K562 (cell line): ENCODE measurements around the gene ATP6V1G2. TPM values are rescaled to one million over a fixed set of nuclear protein-coding genes. Genes with fewer than 3 reads are reported as not detected.

ENCODE experiments used
- ARID2 ChIP-seq: fragments of 450-650 bp; IDR thresholded peaks from 2 replicates; pipeline ENCODE4 v1.6.1; 2017; ENCODE audit warnings: antibody characterized with exemption, mild to moderate bottlenecking
- BACH1 ChIP-seq: fragments of 200-800 bp; sonication (Bioruptor generic); IDR thresholded peaks from 2 replicates; pipeline ENCODE4 v1.6.1; 2016; ENCODE audit warnings: missing genetic modification characterization, missing compliant biosample characterization
- CHD2 ChIP-seq: IDR thresholded peaks from 2 replicates; pipeline ENCODE4 v1.6.1; 2011; ENCODE audit warnings: low read depth, low read length
- EHMT2 ChIP-seq: fragments of 450-650 bp; IDR thresholded peaks from 2 replicates; pipeline ENCODE4 v1.6.1; 2018; ENCODE audit warnings: antibody characterized with exemption
- EP400 ChIP-seq: fragments of 450-650 bp; IDR thresholded peaks from 2 replicates; pipeline ENCODE4 v1.6.1; 2017; ENCODE audit warnings: antibody characterized with exemption, mild to moderate bottlenecking, moderate library complexity
- FOSL1 ChIP-seq: fragments of 200-800 bp; sonication (Bioruptor generic); conservative IDR thresholded peaks from 2 replicates; pipeline ENCODE4 v1.6.1; 2016; ENCODE audit warnings: missing genetic modification characterization, missing compliant biosample characterization
- MECOM ChIP-seq: fragments of 250-450 bp; sonication (Bioruptor Pico); IDR thresholded peaks from 2 replicates; pipeline ENCODE4 v1.8.0; 2022; ENCODE audit warnings: inconsistent platforms
- PURB ChIP-seq: sonication (generic); formaldehyde crosslinking; IDR thresholded peaks from 2 replicates; pipeline ENCODE4 v1.9.0; 2021; ENCODE audit warnings: low read depth, mild to moderate bottlenecking, missing genetic modification reagents
- SPI1 ChIP-seq: IDR thresholded peaks from 2 replicates; pipeline ENCODE4 v1.6.1; 2011; ENCODE audit warnings: low read depth, low read length, control low read depth, borderline replicate concordance
- TAL1 ChIP-seq: fragments of 450-650 bp; IDR thresholded peaks from 2 replicates; pipeline ENCODE4 v1.6.1; 2016; ENCODE audit warnings: mild to moderate bottlenecking
- TARDBP ChIP-seq: fragments of 450-650 bp; IDR thresholded peaks from 2 replicates; pipeline ENCODE4 v1.6.1; 2016
- XRCC3 ChIP-seq: fragments of 450-650 bp; IDR thresholded peaks from 2 replicates; pipeline ENCODE4 v1.6.1; 2017; ENCODE audit warnings: mild to moderate bottlenecking, moderate library complexity
- ZNF197 ChIP-seq: fragments of 200-800 bp; sonication (Bioruptor generic); IDR thresholded peaks from 2 replicates; pipeline ENCODE4 v1.6.1; 2016; ENCODE audit warnings: low read depth, missing genetic modification characterization, missing compliant biosample characterization
- ZNF3 ChIP-seq: fragments of 250-450 bp; sonication (Bioruptor Pico); IDR thresholded peaks from 2 replicates; pipeline ENCODE4 v1.5.0; 2021; ENCODE audit warnings: mild to moderate bottlenecking, moderate library complexity
- ZNF699 ChIP-seq: fragments of 250-450 bp; sonication (Bioruptor Pico); IDR thresholded peaks from 2 replicates; pipeline ENCODE4 v1.8.0; 2021; ENCODE audit warnings: mild to moderate bottlenecking, moderate library complexity; ENCODE audit not compliant: insufficient replicate concordance
- polyA plus RNA-seq, 8 experiments: library from polyadenylated mRNA; depleted of rRNA in 4 of 8; stranded (reverse) in 5 of 8; unstranded in 3 of 8; fragments of >200 nt; fragmentation: Nextera tagmentation in 2 of 8; fragmentation: Illumina TruSeq in 1 of 8; extraction: Ambion mirVana in 2 of 8; extraction: Trizol in 1 of 8; gene quantifications; 2 replicates each; pipeline versions ENCODE4 v1.2.1 to v1.2.3, GENCODE V29; 2011 to 2014; ENCODE audit warnings: inconsistent platforms in 1 of 8, missing spikeins in 1 of 8
- total RNA-seq, 7 experiments: library from RNA; depleted of rRNA in 6 of 7; stranded (reverse); fragments of >200 nt in 6 of 7; fragmentation: Illumina TruSeq in 2 of 7; extraction: Trizol in 2 of 7; gene quantifications; 2 replicates each; pipeline versions ENCODE4 v1.2.1 to v1.2.3, GENCODE V29; 2011 to 2021; ENCODE audit warnings: low replicate concordance in 1 of 7
- TF ChIP-seq, protein P1 (sequence below): fragments of 200-600 bp; sonication (generic); IDR thresholded peaks from one replicate; pipeline ENCODE4 v1.6.1; 2012; ENCODE audit warnings: mild to moderate bottlenecking, low read depth, low read length, inconsistent platforms
- TF ChIP-seq, protein P2 (sequence below): IDR thresholded peaks from 2 replicates; pipeline ENCODE4 v1.6.1; 2016; ENCODE audit warnings: missing genetic modification characterization, missing compliant biosample characterization

ATP6V1G2 gene
- total and polyA plus RNA-seq, 9 of the 15 experiments (the other 6 are each of a cell fraction or from before 2014, with no cell fraction given): 0.14 to 1.5 (median 0.33) TPM

DNA sequence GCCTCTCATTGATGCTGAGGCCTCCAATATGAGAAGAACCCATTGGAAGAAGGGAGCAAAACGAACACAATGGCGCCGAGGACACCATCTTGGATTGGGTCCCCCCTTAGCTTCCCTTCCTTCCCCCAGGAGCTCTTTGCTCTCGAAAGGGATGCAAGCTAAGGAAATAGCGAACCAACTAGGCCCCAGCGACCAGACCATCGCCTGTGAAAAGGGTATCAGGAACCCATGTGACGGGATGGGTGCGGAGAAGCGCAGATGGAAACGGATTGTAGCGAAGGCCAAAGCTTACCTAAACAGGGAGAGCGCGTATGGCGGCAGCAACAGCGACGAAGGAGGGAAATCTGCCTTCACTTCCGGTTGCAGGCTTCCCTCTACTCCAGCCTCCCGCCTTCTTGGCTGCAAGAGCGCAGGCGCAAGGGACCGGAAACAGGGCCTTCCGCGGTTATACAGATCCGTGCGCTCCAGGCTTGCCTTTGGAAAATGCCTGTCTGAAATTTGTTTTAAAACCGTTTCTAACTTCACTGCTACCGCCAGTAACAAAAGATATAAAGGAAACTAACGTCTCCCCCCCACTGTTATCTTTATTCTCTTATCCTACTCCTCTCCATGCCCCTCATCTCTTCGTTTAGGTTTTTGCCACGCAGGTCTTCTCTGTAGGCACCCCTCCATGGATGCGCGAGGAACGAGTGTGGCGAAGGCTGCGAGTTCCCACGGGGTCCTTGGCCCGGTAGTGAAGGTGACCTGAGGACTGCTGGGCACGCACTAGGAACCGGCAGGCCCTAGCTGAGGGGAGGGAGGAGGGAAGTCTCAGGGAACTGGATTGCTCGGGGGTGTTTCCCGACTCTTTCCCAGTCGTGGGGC is 4.5 kb downstream of the ATP6V1G2 start, which contains the start of gene DDX39B (continued):
- TF ChIP-seq, protein P1, sequence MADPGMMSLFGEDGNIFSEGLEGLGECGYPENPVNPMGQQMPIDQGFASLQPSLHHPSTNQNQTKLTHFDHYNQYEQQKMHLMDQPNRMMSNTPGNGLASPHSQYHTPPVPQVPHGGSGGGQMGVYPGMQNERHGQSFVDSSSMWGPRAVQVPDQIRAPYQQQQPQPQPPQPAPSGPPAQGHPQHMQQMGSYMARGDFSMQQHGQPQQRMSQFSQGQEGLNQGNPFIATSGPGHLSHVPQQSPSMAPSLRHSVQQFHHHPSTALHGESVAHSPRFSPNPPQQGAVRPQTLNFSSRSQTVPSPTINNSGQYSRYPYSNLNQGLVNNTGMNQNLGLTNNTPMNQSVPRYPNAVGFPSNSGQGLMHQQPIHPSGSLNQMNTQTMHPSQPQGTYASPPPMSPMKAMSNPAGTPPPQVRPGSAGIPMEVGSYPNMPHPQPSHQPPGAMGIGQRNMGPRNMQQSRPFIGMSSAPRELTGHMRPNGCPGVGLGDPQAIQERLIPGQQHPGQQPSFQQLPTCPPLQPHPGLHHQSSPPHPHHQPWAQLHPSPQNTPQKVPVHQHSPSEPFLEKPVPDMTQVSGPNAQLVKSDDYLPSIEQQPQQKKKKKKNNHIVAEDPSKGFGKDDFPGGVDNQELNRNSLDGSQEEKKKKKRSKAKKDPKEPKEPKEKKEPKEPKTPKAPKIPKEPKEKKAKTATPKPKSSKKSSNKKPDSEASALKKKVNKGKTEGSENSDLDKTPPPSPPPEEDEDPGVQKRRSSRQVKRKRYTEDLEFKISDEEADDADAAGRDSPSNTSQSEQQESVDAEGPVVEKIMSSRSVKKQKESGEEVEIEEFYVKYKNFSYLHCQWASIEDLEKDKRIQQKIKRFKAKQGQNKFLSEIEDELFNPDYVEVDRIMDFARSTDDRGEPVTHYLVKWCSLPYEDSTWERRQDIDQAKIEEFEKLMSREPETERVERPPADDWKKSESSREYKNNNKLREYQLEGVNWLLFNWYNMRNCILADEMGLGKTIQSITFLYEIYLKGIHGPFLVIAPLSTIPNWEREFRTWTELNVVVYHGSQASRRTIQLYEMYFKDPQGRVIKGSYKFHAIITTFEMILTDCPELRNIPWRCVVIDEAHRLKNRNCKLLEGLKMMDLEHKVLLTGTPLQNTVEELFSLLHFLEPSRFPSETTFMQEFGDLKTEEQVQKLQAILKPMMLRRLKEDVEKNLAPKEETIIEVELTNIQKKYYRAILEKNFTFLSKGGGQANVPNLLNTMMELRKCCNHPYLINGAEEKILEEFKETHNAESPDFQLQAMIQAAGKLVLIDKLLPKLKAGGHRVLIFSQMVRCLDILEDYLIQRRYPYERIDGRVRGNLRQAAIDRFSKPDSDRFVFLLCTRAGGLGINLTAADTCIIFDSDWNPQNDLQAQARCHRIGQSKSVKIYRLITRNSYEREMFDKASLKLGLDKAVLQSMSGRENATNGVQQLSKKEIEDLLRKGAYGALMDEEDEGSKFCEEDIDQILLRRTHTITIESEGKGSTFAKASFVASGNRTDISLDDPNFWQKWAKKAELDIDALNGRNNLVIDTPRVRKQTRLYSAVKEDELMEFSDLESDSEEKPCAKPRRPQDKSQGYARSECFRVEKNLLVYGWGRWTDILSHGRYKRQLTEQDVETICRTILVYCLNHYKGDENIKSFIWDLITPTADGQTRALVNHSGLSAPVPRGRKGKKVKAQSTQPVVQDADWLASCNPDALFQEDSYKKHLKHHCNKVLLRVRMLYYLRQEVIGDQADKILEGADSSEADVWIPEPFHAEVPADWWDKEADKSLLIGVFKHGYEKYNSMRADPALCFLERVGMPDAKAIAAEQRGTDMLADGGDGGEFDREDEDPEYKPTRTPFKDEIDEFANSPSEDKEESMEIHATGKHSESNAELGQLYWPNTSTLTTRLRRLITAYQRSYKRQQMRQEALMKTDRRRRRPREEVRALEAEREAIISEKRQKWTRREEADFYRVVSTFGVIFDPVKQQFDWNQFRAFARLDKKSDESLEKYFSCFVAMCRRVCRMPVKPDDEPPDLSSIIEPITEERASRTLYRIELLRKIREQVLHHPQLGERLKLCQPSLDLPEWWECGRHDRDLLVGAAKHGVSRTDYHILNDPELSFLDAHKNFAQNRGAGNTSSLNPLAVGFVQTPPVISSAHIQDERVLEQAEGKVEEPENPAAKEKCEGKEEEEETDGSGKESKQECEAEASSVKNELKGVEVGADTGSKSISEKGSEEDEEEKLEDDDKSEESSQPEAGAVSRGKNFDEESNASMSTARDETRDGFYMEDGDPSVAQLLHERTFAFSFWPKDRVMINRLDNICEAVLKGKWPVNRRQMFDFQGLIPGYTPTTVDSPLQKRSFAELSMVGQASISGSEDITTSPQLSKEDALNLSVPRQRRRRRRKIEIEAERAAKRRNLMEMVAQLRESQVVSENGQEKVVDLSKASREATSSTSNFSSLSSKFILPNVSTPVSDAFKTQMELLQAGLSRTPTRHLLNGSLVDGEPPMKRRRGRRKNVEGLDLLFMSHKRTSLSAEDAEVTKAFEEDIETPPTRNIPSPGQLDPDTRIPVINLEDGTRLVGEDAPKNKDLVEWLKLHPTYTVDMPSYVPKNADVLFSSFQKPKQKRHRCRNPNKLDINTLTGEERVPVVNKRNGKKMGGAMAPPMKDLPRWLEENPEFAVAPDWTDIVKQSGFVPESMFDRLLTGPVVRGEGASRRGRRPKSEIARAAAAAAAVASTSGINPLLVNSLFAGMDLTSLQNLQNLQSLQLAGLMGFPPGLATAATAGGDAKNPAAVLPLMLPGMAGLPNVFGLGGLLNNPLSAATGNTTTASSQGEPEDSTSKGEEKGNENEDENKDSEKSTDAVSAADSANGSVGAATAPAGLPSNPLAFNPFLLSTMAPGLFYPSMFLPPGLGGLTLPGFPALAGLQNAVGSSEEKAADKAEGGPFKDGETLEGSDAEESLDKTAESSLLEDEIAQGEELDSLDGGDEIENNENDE: no peak
- TF ChIP-seq ZNF3 (CRISPR knock-in tag) (no peak), PURB (CRISPR knock-in tag) (no peak), TAL1 (peak; percentile 54), ZNF699 (CRISPR knock-in tag) (no peak), SPI1 (peak; percentile 65; the same call in 1 of the 2 replicates), MECOM (CRISPR knock-in tag) (no peak), EP400 (peak; percentile 100), TARDBP (peak; percentile 97), EHMT2 (peak; percentile 58; the same call in 1 of the 2 replicates), BACH1 (tag) (no peak), FOSL1 (tag) (no peak), ARID2 (no peak), ZNF197 (CRISPR knock-in tag) (peak; percentile 84; the same call in 1 of the 2 replicates), XRCC3 (no peak), CHD2 (peak; percentile 9; the same call in 1 of the 2 replicates)
- TF ChIP-seq, protein P2, sequence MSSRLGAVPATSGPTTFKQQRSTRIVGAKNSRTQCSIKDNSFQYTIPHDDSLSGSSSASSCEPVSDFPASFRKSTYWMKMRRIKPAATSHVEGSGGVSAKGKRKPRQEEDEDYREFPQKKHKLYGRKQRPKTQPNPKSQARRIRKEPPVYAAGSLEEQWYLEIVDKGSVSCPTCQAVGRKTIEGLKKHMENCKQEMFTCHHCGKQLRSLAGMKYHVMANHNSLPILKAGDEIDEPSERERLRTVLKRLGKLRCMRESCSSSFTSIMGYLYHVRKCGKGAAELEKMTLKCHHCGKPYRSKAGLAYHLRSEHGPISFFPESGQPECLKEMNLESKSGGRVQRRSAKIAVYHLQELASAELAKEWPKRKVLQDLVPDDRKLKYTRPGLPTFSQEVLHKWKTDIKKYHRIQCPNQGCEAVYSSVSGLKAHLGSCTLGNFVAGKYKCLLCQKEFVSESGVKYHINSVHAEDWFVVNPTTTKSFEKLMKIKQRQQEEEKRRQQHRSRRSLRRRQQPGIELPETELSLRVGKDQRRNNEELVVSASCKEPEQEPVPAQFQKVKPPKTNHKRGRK (tag): no peak
